HFF-Myc (cell line): Measurements from ENCODE around the gene FAM200A.
"Not testable (repeated sequence)": the region's sequence is repeated elsewhere in the genome, so short reads cannot be mapped to it uniquely, and the experiment has no call there.

Experiments
- DNase-seq: peaks from one replicate; pipeline ENCODE4 v3.0.0-alpha.2; 2011; ENCODE audit warnings: low read depth; ENCODE audit errors: extremely low read depth
- H3K4me3 ChIP-seq: replicated peaks from 2 replicates; pipeline ENCODE4 v1.5.1; 2011; ENCODE audit warnings: low read depth, mild to moderate bottlenecking, control low read depth, low read length
- CTCF ChIP-seq: IDR thresholded peaks from 2 replicates; pipeline ENCODE4 v1.5.1; 2012; ENCODE audit warnings: mild to moderate bottlenecking, low read depth, low read length, control low read depth; ENCODE audit errors: missing control alignments

FAM200A gene

DNA sequence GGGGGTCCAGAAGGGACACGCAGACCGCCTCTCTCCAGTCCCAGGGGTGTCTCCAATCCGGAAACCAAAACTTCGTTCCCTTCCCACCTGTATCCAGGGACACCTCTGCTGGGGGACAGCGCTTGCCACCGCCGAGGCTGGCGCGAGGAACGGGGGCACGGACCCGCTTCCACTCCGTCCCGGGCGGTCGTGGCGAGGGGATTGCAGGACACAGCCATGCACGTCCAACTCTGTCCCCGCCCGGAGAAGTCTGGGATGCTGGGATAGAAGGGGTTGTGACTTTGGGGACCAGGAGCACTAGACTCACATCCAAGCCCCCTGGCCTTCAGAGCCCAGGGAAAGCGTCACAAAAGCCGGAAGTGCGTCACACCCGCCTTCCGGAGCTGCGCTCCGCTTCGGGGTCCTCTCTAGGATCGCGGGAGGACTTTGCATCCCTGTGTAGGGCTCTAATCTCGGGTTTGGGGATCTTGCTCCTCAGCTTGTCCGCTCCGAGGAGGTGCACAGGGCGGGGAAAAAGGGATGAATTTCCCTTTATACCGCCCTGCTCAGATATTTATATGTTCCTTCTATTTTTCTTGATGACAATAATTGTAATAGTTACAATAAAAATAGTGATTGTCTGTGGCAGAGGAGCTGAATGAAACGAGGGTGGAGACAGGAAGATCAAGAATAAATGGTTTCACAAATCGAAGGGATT, at the start of gene FAM200A:
Gene FAM200A (minus strand): TSS at position 348 of the 697 bp plus-strand sequence. CDS start 3,707 bp downstream, outside the sequence.
- no peak for TF ChIP-seq CTCF
- H3K4me3 ChIP-seq = peak within 1 kb of the TSS; percentile 85
- peak; percentile 84 for DNase-seq

DNA sequence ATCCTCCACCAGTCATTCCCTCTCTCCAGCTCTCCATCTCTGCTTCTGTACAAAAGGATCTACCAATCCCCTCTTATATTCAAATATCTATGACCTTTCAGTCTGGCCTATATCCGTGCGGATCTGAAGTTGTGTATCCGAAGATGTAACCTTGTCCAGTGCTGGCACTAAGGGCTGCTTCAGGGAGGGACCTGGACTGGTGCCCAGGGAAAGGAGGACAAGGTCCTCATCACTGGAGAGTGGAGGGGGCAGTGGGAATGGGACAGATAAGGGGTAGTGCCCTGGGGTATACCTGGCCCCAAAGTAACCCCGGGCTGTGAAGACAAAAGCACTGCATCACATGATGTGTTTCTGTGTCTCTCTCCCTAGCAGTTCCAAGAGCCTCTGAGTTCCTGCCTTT, 47.9 kb upstream of the FAM200A start:
- H3K4me3 ChIP-seq = no peak overlapping the region
- no peak for TF ChIP-seq CTCF
- DNase-seq = no peak

DNA sequence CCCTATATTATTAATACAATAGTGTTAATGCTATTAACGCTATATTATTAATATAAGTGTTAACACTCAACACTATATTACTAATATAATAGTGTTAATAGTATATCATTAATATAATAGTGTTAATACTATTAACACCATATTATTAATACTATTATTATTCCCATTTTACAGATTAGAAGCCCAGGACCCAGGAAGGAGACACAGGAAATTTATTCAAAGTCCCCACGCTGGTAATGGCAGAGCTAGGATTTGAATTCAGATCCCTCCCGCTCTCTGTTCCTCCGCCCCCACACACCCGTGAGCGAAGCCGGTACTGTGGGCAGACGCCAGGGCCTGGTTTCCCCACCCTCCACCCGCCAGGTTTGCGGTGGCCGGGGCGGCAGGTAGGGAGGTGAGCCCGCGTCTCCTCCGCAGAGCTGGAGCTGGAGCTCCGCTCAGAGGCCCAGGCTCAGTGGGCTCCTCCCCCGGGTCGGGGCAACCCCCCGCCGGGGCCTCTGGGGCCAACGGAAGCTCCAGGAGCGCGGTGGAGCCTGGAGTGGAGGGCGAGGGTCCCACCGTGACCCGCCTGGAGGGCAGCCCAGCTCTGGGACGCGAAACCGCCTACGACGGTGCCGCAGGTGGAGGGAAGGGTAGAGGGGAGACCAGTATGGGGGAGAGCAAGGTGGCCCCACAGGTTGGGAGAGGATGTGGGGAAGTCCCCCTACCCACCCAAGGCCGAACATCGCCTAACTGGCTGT, 46.0 kb upstream of the FAM200A start, which contains the start of gene TMEM225B:
Gene TMEM225B (plus strand): TSS at position 506 of the 740 bp plus-strand sequence. CDS start 6,122 bp downstream, outside the sequence.
- no peak for DNase-seq
- TF ChIP-seq CTCF = no peak
- no peak within 1 kb of the TSS for H3K4me3 ChIP-seq

DNA sequence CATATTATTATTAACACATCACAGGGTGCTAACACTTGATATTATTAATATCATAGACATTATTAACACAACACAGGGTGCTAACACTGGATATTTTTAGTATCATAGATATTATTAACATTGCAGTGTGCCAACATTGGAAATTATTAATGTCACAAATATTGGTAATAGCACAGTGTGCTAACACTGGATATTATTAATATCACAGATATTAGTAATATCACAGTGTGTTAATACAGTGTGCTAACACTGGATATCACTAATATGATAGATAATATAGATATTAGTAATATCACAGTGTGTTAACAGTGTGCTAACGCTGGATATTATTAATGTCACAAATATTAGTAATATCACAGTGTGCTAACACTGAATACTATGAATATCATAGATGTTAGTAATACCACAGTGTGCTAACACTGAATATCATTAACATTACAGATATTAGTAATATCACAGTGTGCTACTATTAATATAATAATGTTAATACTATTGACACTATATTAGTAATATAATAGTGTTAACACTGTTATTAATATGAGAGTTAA, 44.6 kb upstream of the FAM200A start:
- no peak for DNase-seq
- TF ChIP-seq CTCF = no peak
- H3K4me3 ChIP-seq = no peak overlapping the region

GRCh38 chr7:99594948-99595745, 43.2 kb upstream of the FAM200A start:
- no peak for DNase-seq
- H3K4me3 ChIP-seq = no peak overlapping the region
- no peak for TF ChIP-seq CTCF

GRCh38 chr7:99588868-99589267, 37.0 kb upstream of the FAM200A start:
- DNase-seq = no peak
- no peak for TF ChIP-seq CTCF
- no peak overlapping the region for H3K4me3 ChIP-seq

- DNase-seq = not testable (repeated sequence)
- peak overlapping the region; percentile 44 for H3K4me3 ChIP-seq
Measured at GRCh38 chr7:99580778-99581332, 28.9 kb upstream of the FAM200A start.
